Suppressor macrophage treated with lipopolysaccharide for 4 hours (primary cell): ENCODE results near the gene EXTL1.
"Not testable (repeated sequence)": the region's sequence is repeated elsewhere in the genome, so short reads cannot be mapped to it uniquely, and the experiment has no call there.

Experiments
- DNase-seq: peaks from one replicate; pipeline ENCODE4 v3.0.0-alpha.2; 2020

The EXTL1 gene

GRCh38 chr1:26021647-26022403 is at the start of gene EXTL1:
EXTL1 (plus strand) TSS chr1:26021775; CDS start chr1:26022647, 872 bp downstream.
- no peak for DNase-seq

GRCh38 chr1:25971811-25972180 is 49.8 kb upstream of the EXTL1 start:
- DNase-seq: no peak

GRCh38 chr1:25973610-25974321 is 47.8 kb upstream of the EXTL1 start:
- DNase-seq: no peak

GRCh38 chr1:25977801-25978200 is 43.8 kb upstream of the EXTL1 start:
- no peak for DNase-seq

GRCh38 chr1:25978403-25978802 is 43.2 kb upstream of the EXTL1 start:
- no peak for DNase-seq

- DNase-seq: no peak
Observed at GRCh38 chr1:25979210-25979609, 42.4 kb upstream of the EXTL1 start.

GRCh38 chr1:25985171-25985570 is 36.4 kb upstream of the EXTL1 start:
- DNase-seq: no peak

- DNase-seq: no peak
Observed at GRCh38 chr1:25985670-25986069, 35.9 kb upstream of the EXTL1 start.

GRCh38 chr1:25986773-25987172 is 34.8 kb upstream of the EXTL1 start:
- not testable (repeated sequence) for DNase-seq

GRCh38 chr1:25987951-25988350 is 33.6 kb upstream of the EXTL1 start:
- no peak for DNase-seq

GRCh38 chr1:25989440-25990234 is 31.9 kb upstream of the EXTL1 start:
- no peak for DNase-seq

- DNase-seq: no peak
Observed at GRCh38 chr1:25990251-25990650, 31.3 kb upstream of the EXTL1 start.

GRCh38 chr1:25990702-25991395 is 30.7 kb upstream of the EXTL1 start:
- no peak for DNase-seq

GRCh38 chr1:25991937-25992688 is 29.5 kb upstream of the EXTL1 start:
- no peak for DNase-seq

- DNase-seq: no peak
Observed at GRCh38 chr1:25992689-25993171, 28.8 kb upstream of the EXTL1 start.

- DNase-seq: no peak
Observed at GRCh38 chr1:25993197-25993951, 28.2 kb upstream of the EXTL1 start.

GRCh38 chr1:25994402-25995150 is 27.0 kb upstream of the EXTL1 start:
- no peak for DNase-seq

- DNase-seq: peak; percentile 91
Observed at GRCh38 chr1:25996966-25997827, 24.4 kb upstream of the EXTL1 start.
